Stomach (tissue), 4 donors: ENCODE measurements around the gene WDR20.

Source experiments
- CTCF ChIP-seq, 7 experiments: fragments of 450-650 bp in 4 of 7; fragments of 200-600 bp in 3 of 7; sonication (generic) in 3 of 7; IDR thresholded peaks; one replicate each; pipeline ENCODE4 v1.5.1; 2016 to 2019; ENCODE audit warnings: antibody characterized with exemption in 7 of 7, control low read depth in 2 of 7, mild to moderate bottlenecking in 1 of 7
- EP300 ChIP-seq: sonication (generic); formaldehyde crosslinking; IDR thresholded peaks from one replicate; pipeline ENCODE4 v1.6.1; 2017; ENCODE audit warnings: antibody characterized with exemption
- POLR2AphosphoS5 ChIP-seq, 3 donors: sonication (generic); formaldehyde crosslinking; IDR thresholded peaks; one replicate each; pipeline ENCODE4 v1.6.1; 2016; ENCODE audit warnings: antibody characterized with exemption in 3 of 3

- TF ChIP-seq CTCF (IDR thresholded peaks at IDR 0.05), result no peak
- no peak for TF ChIP-seq POLR2AphosphoS5 (IDR thresholded peaks at IDR 0.05)
- TF ChIP-seq EP300, result no peak
Measured at GRCh38 chr14:102213984-102214658, 74.4 kb downstream of the WDR20 start.
